ENCODE results near the gene FGD2.

FGD2 gene, protein sequence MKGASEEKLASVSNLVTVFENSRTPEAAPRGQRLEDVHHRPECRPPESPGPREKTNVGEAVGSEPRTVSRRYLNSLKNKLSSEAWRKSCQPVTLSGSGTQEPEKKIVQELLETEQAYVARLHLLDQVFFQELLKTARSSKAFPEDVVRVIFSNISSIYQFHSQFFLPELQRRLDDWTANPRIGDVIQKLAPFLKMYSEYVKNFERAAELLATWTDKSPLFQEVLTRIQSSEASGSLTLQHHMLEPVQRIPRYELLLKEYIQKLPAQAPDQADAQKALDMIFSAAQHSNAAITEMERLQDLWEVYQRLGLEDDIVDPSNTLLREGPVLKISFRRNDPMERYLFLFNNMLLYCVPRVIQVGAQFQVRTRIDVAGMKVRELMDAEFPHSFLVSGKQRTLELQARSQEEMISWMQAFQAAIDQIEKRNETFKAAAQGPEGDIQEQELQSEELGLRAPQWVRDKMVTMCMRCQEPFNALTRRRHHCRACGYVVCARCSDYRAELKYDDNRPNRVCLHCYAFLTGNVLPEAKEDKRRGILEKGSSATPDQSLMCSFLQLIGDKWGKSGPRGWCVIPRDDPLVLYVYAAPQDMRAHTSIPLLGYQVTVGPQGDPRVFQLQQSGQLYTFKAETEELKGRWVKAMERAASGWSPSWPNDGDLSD

DNA sequence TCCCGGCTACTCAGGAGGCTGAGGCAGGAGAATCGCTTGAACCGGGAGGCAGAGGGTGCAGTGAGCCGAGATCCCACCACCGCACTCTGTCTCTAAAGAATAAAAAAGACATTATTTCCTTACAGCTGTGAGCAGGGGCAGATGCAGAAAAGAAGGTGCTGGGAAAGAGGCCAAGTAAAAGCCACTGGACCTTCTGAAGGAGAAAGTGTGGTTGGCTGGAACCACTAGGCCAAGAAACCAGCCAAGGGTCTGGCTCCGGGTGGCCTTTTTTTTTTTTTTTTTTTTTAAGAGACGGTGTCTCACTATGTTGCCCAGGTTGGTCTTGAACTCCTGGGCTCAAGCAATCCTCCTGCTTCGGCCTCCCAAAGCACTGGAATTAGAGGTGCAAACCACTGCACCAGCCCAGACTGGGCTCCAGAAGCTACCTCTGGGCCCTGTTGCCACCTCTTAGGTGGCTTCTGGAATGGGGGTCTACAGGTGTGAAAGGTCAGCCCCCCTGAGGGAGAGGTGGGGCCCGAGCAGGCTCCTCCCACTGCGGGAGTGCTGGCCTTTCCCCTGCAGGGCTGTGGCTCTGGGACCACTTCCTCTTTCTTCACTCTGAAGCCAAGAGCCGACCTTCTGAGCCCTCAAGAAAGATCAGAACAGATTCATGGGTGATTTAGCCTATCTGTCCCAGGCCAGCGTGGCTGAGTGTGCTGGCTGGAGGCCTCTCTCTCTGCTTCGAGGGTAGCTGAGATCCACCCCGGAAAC, at the start of gene FGD2:
FGD2 (plus strand) TSS at position 595 of the 750 bp plus-strand sequence. CDS start 163 bp downstream, outside the sequence.
- DNase-seq = no peak

- no peak for DNase-seq
Observed at GRCh38 chr6:36955671-36956445, 49.6 kb upstream of the FGD2 start.

GRCh38 chr6:36956446-36956820, 49.0 kb upstream of the FGD2 start:
- no peak for DNase-seq

DNA sequence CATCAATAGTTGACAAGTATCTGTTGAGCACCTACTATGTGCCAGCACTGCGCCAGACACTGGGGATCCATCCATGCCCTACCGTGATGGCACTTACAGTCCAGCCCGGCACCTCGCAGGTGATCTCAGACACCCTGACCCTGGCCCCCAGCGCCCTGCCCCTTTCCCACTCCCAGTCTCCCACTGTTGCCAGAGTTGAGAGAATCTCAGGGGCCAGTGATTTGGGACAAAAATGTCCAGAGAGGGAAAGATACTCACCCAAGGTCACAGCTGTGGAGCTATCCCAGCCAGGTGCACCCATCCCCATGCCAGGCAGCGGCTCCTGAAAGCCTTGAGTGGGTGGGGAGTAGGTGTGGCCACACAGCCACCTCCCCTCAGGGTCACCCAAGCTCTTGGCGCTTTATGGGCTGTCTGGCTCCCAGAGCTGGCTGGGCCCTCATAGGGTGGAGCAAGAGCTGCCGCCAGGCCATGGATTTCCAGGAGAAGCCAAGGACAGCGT, 47.6 kb upstream of the FGD2 start:
- no peak for DNase-seq

DNA sequence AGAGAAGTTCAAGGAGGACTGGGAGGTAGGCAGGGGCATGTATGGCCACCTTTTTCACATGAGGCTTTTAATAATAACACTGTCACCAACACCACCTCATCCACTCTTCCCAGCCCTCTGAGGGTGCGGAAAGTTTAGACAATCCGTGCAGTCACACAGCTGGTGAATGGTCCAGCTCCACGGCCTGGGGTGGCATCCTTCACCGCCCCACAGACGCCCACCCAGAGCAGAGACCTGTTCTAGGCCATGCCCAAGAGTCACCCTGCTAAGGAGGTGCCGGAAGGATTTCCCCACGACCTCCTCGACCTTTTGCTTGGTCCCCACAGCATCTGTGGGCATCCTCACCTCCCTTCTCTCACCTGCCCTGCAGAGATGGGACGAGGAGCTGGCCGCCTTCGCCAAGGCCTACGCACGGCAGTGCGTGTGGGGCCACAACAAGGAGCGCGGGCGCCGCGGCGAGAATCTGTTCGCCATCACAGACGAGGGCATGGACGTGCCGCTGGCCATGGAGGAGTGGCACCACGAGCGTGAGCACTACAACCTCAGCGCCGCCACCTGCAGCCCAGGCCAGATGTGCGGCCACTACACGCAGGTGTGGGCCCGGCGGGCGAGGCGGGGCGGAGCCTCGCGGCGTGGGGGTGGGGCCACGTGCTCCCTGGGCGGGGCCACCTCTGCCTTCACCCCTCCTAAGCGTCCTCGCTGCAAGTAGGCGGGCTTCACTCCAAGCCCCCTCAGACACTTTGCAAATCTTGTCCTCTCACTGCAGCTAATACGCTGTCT, 46.5 kb upstream of the FGD2 start:
- no peak for DNase-seq

GRCh38 chr6:36959555-36960250, 45.8 kb upstream of the FGD2 start:
- DNase-seq = no peak

DNA sequence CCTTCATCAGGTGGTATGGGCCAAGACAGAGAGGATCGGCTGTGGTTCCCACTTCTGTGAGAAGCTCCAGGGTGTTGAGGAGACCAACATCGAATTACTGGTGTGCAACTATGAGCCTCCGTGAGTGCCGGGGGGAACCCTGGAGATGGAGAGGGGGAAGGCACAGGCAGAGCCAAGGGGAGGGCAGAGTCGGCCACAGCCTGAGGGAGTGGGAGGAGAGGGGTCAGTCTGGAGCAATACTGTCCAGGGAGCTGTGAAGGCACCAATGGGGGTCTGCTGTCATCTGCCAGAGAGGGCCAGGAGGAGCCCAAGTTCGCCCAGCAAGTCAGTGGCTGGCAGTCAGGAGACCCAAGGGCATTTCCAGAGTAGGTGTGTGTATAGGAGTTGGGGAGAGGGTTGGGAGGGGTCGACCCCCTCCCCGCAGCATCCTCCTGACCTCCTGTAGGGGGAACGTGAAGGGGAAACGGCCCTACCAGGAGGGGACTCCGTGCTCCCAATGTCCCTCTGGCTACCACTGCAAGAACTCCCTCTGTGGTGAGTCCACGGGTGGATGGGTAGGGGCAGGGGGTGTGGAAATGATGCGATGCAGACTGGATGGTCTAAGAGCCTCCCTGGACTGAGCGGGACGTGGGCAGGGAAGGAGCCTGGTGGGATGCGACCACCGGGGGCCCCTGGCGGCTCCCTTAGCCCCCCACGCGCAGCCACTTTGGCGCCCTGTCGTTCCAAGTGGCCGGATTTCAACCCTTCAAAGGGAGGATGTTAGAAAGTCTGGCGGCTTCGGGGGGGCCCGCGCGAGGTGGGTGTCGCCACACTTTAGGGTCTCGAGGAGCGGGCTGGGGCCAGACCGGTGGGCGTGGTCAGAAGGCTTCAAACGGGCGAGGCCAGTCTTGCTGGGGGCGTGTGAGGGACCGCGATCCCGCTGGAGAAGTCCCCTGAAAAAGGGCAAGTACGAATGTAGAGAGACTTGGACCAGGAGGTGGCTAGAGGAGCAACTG, 43.7 kb upstream of the FGD2 start:
- no peak for DNase-seq

GRCh38 chr6:36962874-36963273, 42.6 kb upstream of the FGD2 start:
- peak; percentile 52 for DNase-seq

DNA sequence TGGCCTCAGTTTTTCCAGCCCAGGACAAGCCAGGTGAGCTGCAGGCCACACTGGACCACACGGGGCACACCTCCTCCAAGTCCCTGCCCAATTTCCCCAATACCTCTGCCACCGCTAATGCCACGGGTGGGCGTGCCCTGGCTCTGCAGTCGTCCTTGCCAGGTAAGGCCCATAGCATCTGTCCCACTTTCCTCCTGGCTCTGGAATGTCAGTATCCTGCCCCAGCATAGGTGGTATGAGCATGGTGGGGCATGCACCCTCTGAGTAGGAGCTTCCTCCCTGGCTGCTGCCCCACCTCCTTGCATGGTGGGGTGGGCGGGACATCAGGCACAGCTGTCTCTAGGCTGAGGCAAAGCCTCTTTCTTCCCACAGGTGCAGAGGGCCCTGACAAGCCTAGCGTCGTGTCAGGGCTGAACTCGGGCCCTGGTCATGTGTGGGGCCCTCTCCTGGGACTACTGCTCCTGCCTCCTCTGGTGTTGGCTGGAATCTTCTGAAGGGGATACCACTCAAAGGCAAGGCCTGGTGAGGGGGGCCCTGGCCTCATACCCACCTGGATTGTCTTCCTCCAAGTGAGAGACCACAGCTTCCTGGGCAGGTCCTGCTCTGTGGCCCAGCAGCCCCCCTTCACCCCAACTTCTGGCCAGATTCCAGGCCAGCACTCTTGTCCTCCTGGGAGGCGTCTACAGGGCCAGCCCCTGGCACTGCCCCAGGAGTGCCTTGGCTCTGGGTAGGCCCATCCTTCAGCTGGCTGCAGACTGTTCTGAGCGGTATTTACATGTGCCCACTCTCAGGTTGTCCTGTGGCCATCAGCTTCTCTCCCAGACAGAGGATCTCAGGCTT, 41.8 kb upstream of the FGD2 start:
- no peak for DNase-seq

GRCh38 chr6:36964349-36964748, 41.1 kb upstream of the FGD2 start:
- DNase-seq = no peak

GRCh38 chr6:36964908-36965307, 40.5 kb upstream of the FGD2 start:
- DNase-seq = no peak

- DNase-seq = no peak
Observed at GRCh38 chr6:36967301-36967700, 38.2 kb upstream of the FGD2 start.

- no peak for DNase-seq
Observed at GRCh38 chr6:36967757-36968156, 37.7 kb upstream of the FGD2 start.

- no peak for DNase-seq
Observed at GRCh38 chr6:36968266-36968977, 37.0 kb upstream of the FGD2 start.

DNA sequence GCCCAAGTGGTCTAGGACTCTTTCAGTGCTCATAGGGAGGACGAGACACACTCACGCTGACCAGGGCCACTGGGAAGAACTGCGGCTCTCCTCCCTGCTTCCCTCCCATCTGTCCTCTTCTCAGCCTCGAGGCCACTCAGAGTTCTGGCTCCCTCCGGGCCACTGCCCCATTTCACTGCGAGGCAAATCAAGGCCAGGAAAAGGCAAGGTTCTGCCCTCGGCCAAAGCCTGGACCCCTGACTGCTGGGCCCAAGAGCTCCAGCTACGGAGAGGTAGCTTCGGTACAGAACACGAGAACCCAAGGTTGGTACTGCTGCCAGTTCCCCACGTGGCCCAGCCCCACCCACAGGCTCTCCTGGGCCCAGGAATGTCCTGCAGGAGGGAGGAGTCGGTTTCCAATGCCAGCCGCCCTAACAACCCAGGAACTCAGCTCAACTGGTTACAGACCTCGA, 36.2 kb upstream of the FGD2 start:
- DNase-seq = no peak

GRCh38 chr6:36969988-36970891, 35.2 kb upstream of the FGD2 start:
- DNase-seq = no peak
